Medulla oblongata (tissue), 1 donor: ENCODE measurements around the gene SMURF2.
"Not testable (repeated sequence)": the region's sequence is repeated elsewhere in the genome, so short reads cannot be mapped to it uniquely, and the experiment has no call there.

Experiments used
- DNase-seq: peaks from one replicate; pipeline ENCODE4 v3.0.0-alpha.2; 2015; ENCODE audit errors: extremely low spot score

SMURF2 gene

DNA sequence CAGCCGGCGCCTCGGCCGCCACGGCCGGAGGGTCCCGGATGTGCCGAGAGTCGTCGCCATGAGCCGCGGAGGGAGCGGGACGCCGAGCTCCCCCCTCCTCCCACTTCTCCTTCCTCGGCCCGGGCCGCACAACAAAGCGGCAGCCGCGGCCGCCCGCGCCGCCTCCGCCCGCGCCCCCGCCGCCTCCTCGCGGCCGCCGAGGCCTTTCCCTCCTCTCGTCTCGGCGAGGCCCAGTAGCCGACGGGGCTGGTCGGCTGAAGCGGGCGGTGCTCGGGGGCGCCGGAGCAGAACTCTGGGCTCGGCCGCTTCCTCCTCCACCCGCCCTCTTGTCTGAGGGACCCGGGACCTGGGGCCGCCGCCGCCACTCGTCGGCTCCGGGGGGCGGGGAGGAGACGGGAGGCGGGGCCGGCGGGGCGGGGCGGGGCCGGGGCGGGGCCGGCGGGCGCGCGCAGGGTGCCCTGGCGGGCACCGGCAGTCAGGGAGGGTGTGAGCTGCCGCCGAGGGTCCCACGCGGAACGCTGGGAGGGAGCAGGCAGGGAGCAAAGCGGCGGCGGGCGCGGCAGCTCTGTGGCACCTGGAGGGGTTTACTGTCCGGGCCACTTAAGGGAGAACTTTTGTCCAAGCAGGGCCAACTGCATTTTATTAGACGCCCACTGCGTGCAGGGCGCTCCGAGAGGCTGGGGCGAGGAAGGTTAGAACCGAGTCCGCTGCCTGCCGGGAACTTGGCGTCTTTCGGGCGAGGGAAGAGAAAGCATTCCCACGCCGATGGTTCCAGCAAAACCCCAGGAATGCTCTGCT lies at the start of gene SMURF2:
TSS of gene SMURF2 (minus strand) at position 332 of the 798 bp plus-strand sequence. CDS start 427 bp downstream, outside the sequence.
- peak; percentile 79 for DNase-seq

DNA sequence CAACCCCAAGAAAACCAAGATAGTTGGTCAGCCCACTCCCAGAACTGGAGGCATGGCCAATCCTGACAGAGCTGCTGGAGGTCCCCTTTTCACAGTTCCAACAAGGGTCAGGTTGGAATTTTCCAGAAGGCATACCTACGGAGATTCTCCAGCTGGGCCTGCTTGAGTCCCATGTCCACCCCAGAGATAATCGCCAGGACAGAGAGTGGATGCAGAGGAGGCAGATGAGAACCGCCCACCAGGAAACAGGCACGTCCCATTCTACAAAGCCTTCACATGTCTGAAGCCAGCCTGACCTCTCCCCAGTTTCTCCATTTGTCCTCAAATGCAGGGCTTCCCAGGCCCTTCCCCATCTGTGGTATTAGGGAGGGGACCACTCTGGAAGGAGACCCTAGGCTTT lies 47.4 kb upstream of the SMURF2 start:
- DNase-seq, result peak; percentile 5

DNA sequence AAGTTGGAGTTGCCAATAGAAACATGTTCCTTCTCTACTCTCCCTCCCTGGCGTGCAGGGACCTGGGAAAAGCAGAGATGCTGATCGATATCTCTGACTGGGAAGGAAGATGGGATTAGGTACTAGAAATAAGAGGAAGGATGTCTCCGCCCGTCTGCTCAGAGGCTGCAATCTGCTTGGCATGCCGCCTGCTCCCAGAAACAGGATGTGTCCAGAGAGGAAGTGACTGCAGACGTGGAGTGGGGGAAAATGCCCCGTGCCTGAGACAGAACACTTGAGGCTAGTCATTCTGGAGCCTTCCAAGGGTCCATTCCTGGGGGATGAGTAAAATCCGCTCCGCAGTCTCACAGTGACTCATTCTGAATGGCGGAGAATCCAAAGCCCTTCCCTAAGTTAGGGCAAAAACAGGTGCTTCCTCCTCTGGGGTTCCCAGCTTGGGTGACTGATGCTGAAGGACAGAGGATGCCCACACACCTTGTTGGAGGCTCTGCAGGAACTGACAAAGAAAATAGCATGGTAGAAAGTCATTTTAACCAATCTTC lies 45.0 kb upstream of the SMURF2 start:
- DNase-seq, result peak; percentile 74

DNA sequence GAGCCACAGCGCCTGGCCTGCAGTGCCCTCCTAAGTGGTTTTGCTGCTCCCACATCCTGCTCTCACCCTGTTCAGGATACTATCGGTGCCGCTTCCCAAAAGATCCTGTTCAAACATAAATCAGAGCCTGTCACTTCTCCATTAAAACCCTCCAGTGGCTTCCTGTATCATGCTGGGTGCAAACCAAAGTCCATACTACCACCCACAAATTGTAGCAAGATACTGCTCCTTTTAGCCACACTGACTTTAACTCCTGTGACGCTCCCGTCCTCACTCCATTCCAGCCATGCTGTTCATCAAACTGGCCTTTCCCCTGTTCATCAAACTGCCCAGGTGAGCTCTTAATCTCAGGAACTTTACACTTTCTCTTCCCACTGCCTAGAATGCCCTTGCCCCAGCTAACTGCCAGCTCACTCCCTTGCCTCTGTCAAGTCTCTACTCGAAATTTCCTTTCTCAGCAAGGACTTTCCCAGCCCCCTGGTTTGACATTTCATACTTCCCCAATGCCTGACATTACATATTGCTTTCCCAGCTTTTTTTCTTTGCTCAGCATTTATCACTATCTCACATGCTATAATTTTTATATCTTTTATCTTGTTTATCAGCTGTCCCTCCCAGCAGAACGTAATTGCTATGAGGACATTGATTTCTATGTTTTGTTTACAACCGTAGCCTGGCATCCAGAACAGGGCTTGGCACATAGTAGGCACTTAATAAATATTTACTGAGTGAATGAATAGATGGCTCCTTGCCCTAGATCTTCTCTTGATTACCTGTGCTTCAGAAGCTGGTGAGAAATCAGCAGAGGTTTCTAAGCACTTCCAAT lies 44.3 kb upstream of the SMURF2 start:
- peak; percentile 11 for DNase-seq

DNA sequence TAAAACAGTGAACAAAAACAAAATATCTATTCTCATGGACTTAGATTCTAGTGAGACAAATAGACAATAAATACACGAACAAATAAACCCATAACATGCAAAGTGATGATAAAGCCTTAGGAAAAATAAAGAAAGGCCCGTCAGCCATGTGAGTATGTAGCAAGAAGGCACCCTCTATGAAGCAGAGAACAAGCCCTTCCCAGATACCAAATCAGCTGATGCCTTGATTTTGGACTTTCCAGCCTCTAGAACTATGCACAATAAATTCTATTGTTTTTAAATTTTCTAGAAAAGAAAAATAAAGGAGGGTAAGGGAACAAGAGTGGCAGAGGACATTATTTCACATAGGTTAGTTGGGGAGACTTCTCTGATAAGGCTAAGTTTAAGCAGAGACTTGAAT lies 40.7 kb upstream of the SMURF2 start:
- DNase-seq, result no peak

DNA sequence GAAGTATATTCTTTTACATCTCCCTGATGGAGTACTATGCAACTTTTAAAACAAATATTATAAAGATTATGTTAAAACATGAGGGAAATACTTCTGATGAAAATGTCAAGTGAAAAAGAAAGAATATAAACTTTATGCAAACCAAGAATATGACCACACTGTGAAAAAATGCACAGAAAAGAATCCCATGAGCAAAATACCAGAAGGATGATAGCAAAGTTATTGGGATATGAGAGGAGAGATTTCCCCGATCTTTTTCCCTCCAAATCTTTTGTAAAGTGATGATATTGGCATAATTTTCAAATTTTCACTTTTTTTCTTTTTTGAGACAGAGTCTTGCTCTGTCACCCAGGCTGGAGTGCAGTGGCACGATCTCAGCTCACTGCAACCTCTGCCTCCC lies 36.6 kb upstream of the SMURF2 start:
- DNase-seq, result no peak

DNA sequence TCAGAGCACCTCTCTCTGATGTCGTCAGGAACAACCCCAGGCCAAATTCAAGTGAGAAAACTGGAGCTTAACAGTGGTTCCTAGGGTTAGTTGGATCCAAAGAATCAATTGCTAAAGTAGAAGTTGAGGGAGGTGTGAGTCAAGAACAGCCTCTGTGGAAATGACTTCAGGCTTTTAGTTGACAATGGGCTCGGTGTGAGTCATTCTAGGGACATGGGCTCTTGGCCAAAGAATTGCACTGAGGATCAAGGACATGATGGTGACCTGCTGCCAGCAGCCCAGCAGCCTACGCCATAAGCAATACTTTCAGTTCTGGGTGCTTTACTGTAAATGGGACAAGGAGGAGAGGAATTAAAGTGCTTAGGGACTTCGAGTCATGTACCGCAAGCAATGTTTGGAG lies 32.1 kb upstream of the SMURF2 start:
- no peak for DNase-seq

DNA sequence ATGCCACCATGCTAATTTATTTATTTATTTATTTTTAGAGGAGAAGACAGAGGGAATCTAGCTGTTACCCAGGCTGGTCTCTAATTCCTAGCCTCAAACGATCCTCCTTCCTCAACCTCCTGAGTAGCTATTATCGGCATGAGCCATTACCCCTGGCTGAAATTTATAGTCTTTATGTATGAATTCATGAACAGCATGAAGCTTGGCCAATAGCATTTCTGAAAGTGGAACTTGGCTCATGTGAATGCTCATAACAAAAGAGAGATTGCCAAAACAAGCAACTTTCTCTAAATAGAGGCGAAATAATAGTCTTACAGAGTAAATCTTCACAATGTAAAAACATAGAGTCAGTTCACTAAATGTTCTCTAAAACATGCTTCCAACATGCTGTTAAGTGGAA lies 30.1 kb upstream of the SMURF2 start:
- no peak for DNase-seq

DNA sequence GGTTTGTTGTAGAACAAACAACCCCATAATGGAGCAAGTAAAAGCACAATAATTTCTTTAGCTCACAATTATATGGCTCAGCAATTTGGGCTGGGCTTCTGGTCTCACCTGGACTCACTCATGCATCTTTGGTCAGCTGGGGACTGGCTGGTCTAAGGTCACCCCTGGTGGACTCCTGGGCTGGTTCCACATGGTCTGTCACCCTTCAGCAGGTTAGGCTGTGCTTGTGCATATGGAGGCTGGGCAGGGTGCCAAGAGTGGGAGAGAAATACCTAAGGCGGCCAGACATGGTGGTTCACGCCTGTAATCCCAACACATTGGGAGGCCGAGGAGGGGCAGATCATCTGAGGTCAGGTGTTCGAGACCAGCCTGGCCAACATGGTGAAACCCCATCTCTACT lies 27.0 kb upstream of the SMURF2 start:
- no peak for DNase-seq

DNA sequence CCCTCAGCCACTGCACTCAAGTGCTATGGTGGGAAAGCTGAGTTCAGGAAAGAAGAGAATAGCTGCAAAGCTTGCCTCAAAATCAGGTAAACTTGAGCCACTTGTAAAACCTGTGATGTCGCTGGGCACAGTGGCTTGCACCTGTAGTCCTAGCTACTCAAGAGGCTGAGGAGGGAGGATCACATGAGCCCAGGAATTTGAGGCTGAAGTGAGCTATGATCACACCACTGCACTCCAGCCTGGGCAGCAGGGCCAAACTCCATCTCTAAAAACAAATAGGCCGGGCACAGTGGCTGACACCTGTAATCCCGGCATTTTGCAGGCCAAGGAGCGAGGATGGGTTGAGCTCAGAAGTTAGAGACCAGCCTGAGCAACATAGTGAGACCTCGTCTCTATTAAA lies 26.4 kb upstream of the SMURF2 start:
- DNase-seq, result no peak

DNA sequence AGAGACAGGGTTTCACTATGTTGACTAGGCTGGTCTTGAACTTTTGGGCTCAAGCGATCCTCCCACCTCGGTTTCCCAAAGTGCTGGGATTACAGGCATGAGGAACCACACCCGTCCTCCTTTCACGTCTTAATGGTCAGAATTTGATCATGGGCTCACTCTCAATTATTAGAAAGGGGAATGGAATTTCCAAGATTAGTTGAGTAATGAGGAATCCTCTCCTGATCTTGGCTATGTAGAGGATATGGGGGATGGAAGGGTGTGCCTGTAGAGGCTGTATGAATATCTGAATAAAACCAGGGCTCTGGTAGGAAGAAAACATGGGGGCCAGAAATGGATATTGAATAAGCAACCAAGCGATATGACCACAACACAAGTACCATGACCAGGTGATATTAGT lies 25.9 kb upstream of the SMURF2 start:
- no peak for DNase-seq

DNA sequence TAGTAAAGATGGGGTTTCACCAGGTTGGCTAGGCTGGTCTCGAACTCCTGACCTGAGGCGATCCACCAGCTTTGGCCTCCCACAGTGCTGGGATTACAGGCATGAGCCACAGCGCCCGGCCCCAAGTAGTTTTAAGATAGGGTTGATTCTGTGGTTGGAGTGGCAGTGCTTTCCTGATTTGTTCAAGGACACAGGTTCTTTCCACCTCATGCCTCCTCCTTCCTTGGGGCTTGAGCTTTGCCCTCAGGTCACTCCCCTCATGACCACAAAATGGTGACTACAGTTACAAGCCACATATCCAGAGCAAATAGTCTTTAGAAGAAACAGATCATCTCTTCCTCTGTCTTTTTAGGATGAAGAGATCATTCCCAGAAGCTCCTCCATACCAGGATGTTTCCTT lies 25.3 kb upstream of the SMURF2 start:
- no peak for DNase-seq

DNA sequence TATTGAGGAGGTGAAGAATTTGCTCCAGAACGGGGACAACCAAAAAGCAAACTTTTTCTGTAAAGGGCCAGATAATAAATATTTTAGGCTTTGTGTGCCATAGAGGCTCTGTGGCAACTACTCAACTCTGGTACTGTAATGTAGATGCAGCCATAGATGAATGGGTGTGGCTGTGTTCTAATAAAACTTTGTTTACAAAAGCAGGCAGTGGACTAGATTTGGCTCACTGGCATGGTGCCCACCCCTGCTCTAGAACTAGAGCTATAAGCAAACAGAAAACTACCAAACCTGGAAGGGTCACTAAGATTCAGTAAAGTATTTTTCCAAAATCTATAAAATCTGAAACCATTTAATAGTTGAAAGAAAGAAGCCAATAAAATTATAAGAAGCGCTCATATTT lies 24.6 kb upstream of the SMURF2 start:
- no peak for DNase-seq

DNA sequence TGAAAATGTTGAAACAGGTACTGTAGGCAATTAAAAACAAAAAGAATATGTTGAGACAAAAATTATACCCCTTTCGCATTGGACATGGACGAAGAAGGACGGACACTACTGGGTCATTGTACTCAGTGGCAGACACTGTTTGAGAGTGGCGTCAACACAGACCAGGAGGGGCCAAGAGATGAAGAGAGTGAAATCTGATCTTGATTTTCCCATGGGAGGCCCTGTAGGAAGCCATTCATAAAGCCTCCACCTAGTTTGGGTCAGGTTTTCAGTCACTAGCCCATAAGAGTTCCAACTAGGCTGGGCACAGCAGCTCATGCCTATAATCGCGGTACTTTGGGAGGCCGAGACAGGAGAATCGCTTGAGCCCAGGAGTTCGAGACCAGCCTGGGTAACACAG lies 23.6 kb upstream of the SMURF2 start:
- no peak for DNase-seq

DNA sequence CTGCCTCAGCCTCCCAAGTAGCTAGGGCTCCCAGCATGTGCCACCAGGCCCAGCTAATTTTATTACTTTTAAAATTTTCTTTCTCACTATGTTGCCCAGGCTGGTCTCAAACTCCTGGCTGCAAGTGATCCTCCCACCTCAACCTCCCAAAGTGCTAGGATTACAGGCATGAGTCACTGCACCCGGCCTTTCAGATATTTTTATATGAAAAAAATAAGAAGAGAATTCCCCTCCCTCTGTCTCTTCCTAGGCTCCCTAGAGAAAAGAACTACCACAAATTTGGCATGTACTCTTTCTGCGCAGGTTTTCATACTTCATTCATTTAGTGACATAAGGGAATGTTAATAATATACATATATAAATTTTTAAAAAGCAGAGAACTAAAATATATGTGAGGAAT lies 21.7 kb upstream of the SMURF2 start:
- no peak for DNase-seq

DNA sequence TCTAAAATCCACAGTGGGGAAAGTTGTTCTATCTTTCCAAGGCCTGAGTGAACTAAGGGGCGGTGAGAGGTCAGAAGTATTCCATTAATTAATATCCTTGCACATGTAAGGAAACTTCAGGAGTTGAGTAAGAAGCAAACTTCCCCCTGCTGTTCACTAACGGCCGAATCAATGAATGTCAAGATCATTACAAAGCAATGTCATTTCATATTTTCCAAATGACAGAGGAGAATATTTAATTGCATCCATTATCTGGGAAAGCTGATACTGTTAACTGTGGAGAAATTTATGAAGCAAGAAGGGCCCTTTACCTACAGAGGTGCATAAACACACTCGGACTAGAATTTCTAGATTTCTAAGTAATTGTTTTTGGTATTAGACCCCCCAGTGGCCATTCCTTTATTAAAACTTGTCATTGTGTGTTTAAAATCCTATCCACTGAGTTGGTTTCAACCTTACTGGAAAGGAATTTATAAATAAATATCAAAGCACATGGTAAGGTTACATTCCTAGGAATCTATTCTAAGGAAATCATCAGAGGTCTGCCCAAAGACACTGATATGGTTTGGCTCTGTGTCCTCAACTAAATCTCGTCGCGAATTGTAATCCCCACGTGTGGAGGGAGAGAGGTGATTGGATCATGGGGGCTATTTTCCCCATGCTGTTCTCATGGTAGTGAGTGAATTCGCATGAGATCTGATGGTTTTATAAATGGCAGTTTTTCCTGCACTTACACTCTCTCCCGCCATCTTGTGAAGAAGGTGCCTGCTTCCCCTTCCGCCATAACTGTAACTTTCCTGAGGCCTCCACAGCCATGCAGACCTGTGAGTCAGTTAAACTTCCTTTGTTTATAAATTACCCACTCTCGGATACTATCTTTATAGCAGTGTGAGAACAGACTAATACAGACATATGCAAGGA lies 20.4 kb upstream of the SMURF2 start:
- no peak for DNase-seq

DNA sequence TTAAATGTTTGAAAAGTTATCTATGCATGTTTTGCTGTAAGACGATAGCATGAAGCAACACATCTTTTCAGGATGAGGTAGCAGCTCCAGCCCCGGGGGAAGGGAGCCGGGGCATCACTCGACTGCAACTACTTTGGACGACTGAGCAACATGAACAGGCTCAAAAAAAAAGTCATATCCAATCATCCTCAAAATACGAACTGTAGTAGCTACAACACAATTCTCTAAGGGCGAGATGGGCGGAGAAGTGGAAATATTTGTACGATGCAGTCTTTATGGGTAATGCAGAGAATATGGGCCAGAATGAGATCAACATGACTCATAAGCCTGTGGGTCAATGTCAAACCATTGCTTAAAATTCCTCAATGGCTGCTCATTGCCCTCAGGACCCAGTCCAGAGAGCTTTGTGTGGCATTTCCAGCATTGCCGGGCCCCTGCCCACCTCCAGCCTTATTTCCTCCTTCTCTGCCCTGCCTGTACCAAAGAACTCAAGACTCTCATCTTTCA lies 17.7 kb upstream of the SMURF2 start:
- no peak for DNase-seq

DNA sequence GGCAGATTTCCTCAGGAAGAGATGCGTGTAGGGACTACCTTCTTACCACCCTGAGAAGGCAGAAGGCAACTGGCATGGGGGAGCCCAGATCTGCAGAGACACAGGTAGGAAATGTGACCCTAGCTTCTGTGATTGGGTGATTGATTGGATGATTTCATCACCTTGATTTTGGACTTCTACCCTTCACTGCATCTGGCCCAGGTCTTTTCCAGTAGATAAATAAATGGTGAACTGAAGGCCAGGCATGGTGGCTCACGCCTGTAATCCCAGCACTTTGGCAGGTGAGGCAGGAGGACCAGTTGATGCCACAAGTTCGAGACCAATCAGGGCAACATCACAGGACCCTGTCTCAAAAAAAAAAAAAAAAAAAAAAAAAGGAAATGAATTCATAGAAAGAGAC lies 14.7 kb upstream of the SMURF2 start:
- no peak for DNase-seq

DNA sequence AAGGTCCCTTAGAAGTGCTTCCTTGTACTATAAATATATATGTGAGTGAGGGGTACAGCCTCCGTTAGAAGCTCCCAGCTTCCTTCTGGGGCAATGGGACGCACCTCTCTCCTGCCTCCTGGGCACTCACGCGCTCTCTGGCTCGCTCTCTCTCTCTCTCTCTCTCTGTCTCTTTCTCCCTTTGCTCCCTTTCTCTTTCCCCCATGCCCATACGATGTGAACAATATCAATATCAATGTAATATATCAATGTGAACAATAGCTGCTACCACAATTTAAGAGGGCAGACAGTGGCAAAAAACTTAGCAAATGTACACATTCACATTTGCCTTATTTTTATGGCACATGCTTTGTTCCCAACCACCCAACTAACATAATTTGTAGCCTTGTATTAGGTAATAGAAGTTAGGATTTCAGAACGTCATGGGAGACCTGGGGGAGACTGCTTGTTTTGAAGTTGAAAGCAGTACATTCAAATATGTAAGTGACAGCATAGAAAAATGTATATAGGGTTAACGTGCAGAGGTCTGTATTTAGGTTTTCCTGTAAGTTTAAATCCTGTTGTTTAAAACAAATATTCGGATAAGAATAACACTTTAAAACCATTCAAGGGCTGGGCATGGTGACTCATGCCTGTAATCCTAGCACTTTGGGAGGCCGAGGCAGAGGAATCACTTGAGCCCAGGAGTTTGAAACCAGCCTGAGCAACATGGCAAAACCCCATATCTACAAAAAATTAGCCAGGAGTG lies 8.9 kb upstream of the SMURF2 start:
- not testable (repeated sequence) for DNase-seq

DNA sequence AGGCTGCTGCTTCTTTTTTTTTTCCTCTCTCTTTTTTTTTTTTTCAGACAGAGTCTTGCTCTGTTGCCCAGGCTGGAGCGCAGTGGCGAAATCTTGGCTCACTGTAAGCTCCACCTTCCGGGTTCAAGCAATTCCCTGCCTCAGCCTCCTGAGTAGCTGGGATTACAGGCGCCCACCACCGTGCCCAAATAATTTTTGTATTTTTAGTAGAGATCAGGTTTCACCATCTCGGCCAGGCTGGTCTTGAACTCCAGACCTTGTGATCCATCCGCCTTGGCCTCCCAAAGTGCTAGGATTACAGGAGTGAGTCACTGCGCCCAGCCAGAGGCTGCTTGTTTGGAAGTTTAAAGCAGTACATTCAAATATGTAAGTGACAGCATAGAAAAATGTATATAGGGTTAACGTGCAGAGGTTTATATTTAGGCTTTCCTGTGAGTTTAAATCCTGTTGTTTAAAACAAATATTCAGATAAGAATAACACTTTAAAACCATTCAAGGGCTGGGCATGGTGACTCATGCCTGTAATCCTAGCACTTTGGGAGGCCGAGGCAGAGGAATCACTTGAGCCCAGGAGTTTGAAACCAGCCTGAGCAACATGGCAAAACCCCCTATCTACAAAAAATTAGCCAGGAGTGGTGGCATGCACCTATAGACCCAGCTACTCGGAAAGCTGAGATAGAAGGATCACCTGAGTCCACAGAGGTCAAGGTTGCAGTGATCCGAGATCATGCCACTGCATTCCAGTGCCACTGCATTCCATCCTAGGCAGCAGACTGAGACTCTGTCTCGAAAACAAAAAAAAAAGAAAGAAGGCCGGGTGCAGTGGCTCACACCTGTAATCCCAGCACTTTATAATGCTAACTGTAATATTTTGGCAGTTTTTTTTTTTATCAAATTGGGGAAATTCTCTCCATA lies 6.0 kb upstream of the SMURF2 start:
- not testable (repeated sequence) for DNase-seq
